Glomerular endothelial cell (primary cell): ENCODE measurements around the gene IFNE. TPM values are rescaled to one million over a fixed set of nuclear protein-coding genes. Genes with fewer than 3 reads are reported as not detected.
"Not testable (repeated sequence)": the region's sequence is repeated elsewhere in the genome, so short reads cannot be mapped to it uniquely, and the experiment has no call there.

ENCODE experiments used
- DNase-seq: peaks from one replicate; pipeline ENCODE4 v3.0.0-alpha.2; 2011; ENCODE audit warnings: low read depth, low spot score; ENCODE audit errors: extremely low read depth
- total RNA-seq: library from RNA; depleted of rRNA; stranded (reverse); fragments of >200 nt; gene quantifications from 2 replicates; pipeline ENCODE4 v1.2.3, GENCODE V29; 2015

The IFNE gene
- total RNA-seq, 1 donor from 2014 or later: 0.53 TPM

DNA sequence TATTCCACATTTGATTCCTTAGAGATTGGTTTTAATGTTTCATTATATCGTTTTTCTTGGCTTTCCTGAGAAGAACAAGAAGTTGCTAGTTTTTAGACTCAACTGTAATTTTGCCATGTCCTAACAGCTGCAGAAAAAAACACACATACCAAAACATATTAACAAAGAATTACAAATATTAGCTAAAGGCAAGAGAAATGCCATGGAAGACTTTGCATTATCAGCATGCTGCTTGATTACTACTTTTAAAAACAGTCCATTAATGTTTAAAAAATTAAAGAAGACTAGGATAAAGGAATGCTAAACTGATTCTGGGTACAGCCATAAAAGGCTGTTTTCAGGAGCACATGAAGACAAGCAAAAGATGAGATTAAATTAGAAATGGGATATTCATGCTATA, 20.5 kb upstream of the IFNE start:
- no peak for DNase-seq

DNA sequence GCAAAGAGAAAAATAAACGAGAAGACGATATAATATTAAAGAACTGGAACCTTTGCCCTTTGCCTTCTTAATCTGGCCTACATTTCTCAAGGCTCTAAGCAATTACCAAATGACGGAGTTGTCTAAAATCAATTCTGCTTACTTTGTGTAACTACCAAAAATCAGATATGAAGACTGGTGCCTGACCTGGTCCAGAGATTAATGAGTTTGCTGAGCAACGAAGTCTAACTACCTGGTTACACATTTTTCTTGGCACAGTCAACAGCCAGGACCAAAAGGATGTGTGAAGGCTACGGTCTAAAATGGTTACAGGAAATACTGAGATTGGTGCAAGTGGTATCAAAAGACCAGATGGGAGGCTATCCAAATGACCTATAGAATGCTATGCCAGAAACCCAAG, 17.8 kb upstream of the IFNE start:
- no peak for DNase-seq

- DNase-seq: no peak
These were observed 9.6 kb upstream of the IFNE start for GRCh38 chr9:21491756-21492155.

DNA sequence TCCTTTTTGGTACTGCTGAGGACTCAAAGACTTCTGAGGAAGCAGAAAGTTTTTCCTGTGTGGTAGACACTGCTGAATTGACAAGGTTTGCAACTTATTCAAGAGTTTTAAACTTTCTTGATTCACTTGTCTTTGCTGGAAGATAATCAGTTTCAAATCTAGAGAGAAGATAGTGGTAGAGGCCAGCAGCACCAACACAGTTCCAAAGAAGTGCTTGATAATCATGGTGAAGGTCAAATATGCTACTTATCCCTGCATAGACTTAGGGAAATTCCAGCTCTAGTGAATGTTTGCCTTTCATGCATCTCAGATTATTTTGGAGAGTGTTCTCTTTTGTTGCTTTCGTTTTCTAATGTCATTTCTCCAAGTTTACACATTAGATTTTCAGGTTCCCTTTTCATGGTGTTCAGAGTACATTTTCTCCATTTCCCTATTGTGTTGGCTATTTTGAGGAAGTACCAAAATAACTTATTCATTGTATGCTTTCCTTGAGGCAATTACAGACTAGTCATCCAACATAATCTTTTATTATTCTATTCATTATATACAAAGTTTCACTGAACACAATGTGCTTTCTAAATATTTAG, 550 bp downstream of the IFNE start:
- no peak for DNase-seq

DNA sequence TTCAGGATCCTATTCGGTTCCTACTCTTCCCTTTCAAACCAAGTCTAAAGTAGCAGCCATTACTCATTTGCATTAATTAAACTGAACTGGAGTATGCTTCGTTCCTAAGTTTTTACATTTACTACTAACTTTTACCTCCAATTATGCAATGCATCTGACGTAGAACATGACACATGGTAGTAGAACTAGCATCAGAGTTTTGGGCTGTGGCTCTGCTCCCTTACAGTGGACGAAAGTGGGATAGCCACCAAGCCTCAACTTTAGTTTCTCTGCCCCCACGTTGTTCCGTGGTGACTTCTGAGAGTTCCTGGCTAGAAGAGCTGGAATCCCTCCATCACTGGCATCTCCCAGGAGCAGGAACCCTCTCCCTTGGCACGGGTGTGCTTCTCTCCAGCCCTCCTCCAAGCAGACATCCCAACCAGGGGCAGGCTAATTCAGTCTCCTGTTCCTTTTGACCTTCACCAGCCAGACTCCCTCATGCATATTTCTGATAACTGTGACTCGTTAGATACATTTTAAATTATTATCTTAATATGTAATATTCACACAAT, 2.9 kb downstream of the IFNE start:
- no peak for DNase-seq

GRCh38 chr9:21477466-21477865, 4.6 kb downstream of the IFNE start:
- no peak for DNase-seq

GRCh38 chr9:21473236-21473635, 8.9 kb downstream of the IFNE start:
- no peak for DNase-seq

DNA sequence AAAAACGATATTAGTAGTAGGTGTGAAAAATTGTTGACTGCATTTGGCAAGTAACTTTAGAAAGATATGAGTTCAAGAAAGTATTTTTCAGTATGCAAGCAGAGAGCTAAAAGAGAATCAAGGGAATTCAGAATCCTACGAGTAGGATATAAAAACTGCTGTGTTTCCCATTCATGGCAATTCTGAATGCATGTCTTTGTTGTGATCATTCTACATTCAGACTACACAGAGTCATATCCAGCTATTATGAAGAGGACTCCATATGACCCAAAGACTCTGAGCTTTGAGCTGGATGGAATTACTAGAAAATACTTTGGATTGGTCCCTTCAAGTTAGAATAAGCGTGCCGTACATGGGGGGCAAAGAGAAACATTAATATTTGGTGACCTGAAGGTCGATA, 12.0 kb downstream of the IFNE start:
- DNase-seq: no peak

DNA sequence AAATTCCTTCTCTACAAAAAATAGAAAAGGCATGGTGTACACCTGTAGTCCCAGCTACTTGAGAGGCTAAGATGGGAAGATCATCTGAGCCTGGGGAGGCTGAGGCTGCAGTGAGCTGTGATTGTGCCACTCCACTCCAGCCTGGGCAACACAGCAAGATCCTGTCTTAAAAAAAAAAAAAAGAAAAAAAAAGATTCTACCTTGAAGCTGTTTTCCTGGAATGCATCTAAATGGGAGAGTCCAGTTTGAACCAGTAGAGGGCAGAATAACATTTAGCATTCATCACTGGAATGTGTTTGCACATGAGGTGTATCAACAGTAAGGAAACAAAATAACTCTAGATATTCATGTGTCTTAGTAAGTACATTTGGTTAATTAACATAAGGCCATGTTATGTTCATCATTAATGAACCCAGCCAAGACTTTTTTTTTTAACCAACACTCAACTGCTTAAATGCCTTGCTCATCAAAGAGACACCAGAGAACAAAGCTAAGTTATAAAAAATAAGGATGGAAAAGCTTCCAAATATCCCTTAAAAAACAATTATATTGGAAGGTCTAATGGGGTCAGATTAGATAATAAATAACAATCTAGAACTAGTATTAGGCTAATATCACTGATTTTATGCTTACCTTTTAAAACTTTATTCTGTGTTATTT, 16.1 kb downstream of the IFNE start:
- peak; percentile 61 for DNase-seq

DNA sequence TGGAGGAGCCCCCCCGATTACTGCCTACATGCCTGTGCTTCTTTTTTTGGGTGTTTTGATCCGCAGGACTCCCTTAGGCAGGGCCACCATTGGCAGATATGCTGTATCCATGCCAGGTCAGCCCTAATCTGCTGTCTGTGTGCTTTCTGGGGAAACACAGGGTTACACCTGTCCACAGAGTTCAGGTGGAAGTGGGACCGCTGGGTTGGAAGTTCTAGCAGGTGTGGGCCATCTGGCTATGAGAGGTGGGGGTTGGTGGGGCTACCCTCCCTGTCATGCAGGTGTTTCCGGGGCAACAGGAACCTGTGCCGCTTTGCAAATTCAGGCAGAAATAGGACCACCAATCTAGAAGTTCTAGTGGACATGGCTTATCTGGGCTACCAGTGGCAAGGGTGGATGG, 17.0 kb downstream of the IFNE start:
- no peak for DNase-seq

DNA sequence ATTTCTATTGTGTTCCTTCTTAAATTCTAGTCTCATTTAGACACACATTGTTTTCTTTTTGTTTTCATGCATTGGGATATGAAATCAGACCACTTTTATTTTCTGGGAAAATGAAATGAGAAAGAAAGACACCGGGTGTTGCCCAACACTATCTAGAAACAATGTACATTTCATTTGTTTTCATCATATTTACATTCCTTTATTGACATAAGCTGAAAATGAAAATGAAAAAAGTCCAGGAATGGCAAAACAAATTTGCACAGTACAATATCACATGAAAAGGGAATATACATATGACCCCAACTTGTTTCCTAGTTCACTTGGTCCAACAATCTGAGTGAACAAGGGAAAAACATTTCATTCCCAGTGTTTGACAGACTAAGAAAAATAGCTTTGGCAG, 20.7 kb downstream of the IFNE start:
- DNase-seq: no peak

GRCh38 chr9:21455320-21455719, 26.8 kb downstream of the IFNE start:
- DNase-seq: no peak

GRCh38 chr9:21454149-21454548, 28.0 kb downstream of the IFNE start:
- DNase-seq: no peak

GRCh38 chr9:21452681-21453080, 29.4 kb downstream of the IFNE start:
- no peak for DNase-seq

DNA sequence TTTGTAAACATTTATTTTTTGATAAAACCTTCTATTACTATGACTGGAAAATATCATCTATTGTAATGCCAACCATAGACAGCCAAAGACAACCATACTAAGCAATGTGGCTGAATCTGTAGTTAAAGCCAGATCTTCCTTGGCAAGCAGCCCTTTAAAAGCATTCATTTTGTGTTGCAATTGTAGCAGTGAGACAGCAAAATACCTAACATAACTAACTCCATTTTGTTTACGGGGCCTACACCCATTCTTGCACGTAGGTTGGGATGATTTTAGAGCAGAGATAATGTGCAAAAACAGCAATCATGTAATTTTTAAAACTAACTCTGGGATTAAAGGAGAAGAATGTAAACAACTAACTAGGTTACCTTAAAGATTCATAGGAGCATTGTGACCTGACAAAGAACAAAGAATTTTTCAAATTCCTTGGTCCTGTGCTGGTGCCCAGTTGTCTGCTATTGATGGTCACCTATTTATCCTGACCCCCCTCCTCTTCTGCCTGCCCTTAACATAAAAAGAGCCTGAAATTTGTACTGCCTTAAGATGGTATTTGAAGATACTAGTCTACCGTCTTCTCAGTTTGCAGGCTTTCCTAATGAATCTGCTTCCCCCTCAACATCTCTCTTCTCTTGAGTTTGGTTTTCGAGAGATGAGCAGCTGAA, 31.2 kb downstream of the IFNE start:
- no peak for DNase-seq

DNA sequence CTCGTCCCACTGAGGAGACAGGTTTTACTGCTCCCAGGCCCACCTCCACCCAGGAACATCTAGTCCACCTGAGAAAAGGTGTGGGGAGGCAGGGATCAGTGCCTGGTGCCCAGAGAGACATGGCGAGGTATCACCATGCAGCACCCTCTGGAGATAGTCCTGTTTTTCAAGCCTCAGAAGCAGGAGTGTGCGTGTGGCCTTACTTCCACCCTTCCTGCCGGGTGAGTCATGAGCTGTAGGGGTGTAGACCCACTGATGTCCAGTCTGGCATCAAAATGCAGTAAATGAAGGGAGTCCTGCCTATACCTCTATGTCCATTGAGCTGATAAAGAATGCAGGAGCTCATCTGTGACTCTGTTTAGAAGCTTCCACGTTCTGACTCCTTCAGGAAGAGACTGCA, 32.8 kb downstream of the IFNE start:
- not testable (repeated sequence) for DNase-seq

DNA sequence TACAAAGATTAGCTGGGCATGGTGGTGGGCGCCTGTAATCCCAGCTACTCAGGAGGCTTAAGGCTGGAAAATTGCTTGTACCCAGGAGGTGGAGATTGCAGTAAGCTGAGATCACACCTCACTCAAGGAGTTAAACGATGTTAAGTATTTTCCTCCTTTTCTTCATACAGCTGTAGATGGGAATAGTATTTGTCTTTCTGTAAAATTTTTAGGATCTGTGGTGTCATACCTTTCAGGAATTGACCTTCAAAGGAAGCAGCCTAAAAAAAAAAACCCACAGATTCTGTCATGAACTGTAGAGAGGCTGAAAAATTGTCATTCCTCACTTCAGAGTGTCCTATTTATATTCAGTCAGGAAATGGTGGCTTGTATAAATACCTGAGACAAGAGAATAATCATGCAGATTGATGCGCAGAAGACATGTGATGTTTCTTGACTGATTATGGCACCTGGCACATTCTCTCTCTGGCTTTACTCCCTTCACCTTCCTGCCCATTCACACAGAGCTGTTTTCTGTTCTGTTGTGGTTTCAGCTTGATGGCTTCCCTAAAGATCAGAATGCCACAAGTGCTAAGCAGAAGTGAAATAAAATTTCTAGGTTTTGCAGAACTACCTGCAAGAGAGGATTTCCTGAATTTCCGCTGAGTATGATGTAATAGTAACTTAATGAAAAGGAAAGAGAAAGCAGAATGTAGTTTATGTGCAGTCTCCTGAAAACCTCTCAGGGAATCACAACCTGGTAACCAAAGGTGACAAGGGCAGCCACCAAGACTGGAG, 38.1 kb downstream of the IFNE start:
- DNase-seq: no peak

- no peak for DNase-seq
These were observed 42.0 kb downstream of the IFNE start, which contains the start of gene IFNA1 for GRCh38 chr9:21440139-21440538. IFNA1 (plus strand) TSS chr9:21440439; CDS start chr9:21440508, 69 bp downstream.

GRCh38 chr9:21435015-21435383, 47.1 kb downstream of the IFNE start:
- not testable (repeated sequence) for DNase-seq

DNA sequence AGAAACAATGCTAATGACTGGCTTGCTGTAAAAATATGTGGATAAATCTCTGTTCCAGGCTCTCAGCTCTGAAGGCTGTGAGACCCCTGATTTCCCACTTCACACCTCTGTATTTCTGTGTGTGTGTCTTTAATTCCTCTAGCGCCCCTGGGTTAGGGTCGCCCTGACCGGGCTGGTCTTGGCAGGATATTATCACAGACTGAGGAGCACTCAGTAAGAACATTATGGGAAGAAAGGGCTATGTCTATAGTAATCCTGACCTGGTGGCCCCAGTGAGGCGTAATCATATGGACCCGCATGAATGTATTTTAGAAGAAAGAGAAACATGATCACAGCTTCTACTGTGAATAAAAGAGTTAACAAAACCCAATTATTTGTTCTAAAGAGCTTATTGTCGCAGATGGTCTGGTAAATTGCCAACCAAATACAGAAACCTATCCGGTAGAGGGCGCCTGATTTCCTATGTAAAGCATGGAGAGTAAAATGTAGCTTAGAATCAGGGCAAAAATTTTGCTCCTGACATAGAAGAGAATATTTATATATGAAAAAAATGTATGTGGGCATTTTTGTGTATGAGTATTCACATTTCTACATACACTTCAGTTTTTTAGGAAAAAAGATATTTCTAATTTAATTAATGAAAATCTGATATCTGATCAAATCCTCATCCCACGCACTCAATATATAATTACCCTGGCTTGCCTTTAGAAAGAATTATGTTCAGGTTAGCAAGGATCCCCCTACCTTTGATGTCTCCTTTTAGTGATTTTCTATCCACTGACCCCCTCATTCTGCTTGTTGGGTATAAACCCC, 47.7 kb downstream of the IFNE start:
- DNase-seq: peak; percentile 27
